GM10847 (cell line): ENCODE data around the gene GLRX5.

Source experiments
- POLR2A ChIP-seq: IDR thresholded peaks from 2 replicates; pipeline ENCODE4 v1.6.1; 2011; ENCODE audit not compliant: insufficient read length; ENCODE audit errors: extremely low read depth

Gene GLRX5

GRCh38 chr14:95536671-95537070 lies 1.8 kb downstream of the GLRX5 start:
- TF ChIP-seq POLR2A = no peak

GRCh38 chr14:95537298-95538089 lies 2.6 kb downstream of the GLRX5 start:
- TF ChIP-seq POLR2A = no peak

DNA sequence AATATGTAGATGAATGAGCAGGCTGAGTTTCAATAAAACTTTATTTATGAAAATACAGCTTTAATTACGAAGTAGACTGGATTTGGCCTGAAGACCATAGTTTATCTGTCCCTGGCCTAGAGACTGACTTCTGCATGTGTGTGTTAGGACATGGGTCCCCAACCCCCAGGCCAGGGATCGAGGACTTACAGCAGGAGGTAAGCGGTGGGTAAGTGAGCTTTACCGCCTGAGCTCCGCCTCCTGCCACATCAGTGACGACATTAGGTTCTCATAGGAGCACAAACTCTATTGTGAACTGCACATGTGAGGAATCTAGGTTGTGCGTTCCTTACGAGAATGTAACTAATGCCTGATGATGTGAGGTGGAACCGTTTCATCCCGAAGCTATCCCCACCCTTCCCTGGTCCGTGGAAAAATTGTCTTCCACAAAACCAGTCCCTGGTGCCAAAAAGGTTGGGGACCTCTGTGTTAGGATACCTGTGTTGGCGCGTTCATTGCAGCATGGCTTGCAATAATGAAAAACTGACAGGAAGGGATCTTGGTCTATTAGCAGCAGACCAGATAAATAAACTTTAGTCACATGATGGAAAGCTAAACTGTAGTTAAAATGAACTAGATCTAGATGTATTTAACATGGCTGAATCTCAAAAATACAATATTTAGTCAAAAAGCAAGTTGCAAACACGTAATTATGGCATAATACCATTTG lies 4.1 kb downstream of the GLRX5 start:
- no peak for TF ChIP-seq POLR2A

GRCh38 chr14:95540236-95540855 lies 5.5 kb downstream of the GLRX5 start:
- no peak for TF ChIP-seq POLR2A

DNA sequence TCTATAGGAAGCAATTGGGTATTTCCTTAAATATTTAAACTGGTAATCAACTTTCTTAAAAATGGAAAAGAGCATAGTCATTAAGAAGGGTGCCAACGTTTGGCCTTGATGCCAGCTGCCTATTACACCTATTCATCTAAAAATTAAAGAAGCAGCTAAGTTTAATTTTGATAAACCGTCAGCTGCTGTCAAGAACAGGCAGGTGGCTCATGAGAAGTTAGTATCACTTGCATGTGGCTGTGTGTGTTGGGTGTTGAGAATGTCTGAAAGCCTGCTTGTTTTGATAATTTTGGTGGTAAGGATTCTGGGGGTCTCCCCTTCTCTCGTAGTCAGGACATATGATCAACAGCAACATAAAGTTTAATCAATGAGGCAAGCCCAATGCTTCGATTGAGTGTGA lies 6.5 kb downstream of the GLRX5 start:
- TF ChIP-seq POLR2A = no peak

DNA sequence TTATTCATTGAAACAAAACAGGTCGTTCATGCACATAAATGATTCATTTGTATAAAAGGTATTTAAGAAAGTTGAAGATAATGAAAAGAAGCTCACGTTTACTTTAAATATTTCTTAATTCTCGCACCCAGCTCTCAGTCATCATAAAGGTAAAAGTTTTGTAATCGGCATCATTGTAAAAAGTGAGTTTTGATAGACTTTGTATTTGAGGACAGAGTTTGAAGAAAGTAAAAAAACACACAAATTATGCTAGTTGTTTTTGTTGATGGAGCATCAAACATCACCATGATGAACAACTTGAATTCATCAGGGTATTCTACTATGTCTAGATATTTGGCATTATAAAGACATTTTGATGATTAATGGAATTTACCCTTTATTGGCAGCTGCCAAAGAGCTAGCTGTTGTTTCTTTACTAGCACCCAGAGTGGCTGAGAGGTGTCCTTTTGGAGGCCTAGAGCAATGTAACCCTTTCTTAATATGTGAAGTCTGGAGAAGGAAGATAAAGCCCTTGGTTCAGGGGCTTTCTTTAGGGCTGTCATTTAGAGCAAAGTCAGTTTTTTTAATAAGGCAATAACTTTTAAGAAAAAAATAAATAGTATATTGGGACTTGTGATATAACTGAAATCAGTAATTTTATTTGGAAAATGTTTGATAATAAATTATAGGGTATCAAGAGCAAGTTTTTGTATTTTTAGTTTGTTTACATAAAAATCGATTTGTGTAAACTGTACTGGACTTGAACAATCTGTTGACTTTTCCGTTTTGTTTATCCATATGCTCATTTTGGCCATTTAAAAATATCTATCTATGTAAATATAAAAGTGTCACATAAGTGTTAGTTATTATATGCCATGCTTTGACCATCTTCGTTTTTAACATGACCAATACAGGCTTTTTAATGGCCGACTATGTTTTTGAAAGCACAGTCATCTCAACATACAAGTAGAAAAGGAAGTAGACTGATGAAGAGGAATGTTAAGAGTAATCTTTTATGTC lies 7.4 kb downstream of the GLRX5 start:
- TF ChIP-seq POLR2A = no peak

DNA sequence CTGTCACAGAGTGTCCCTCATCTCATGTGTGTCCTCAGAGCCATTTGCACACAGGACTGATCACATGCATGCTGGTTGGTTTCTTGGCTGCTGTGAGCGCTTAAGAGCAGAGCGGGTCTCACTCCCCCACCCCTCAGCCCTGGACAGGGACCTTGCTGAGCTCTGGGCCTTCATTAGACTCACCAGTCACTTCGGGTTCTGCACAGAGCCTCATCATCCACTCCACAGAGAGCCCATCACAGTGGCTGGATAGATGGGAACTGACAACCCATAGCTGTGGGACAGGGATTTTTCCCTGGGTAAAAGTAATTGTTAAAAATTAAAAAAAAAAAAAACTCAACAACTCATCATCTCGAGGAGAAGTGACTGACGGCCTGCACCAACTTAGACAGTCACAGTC lies 8.2 kb downstream of the GLRX5 start:
- TF ChIP-seq POLR2A = no peak

DNA sequence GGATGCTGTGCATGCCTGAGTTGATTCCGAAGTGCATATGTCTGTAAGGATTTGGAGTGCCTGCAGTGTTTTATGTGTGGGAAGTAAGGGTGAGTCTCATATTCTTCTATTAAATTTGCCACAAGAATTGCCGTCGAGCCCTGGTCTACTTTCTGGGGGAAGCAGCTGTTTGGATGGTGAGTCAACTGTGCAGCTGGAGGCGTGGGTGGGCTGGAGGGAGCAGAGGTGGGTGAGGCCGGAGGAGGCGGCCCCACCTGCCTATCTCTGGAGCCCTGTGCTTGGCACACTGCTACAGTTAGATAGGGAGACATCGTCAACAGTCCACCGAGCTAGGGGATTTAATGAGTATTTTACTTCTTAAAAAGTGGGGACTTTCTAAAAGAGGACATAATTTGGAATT lies 9.7 kb downstream of the GLRX5 start:
- no peak for TF ChIP-seq POLR2A

DNA sequence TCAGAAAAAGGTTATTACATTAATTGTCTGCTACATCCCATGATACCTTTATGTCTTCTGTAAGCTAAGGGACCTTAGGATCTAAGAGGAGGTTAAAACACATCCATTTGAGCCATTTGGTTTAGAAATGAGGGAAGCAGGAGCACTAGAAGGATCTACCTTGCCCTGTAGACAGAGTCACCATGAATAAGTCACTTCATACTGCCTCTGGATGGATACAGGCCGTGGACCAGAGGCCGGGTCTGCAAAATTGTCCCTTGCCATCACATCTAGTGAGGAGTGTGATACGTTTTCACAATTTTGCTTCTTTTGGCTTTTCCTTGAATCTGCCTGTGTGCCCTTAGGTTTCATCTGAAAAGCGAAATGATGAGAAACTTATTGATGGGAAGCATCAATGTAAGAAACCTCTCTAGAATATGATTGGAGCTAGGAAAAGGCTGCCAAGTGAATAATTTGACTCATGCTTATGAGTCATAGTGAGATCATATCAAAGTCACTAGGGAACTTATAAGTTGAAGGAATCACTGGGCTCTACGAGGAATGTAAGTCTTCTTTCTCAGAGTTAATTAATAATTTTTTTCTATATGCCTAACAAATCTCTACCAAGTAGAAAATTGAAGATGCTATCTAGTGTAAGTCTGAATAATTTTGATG lies 10.8 kb downstream of the GLRX5 start:
- TF ChIP-seq POLR2A = no peak

- no peak for TF ChIP-seq POLR2A
Measured at GRCh38 chr14:95547272-95547625, 12.4 kb downstream of the GLRX5 start.

DNA sequence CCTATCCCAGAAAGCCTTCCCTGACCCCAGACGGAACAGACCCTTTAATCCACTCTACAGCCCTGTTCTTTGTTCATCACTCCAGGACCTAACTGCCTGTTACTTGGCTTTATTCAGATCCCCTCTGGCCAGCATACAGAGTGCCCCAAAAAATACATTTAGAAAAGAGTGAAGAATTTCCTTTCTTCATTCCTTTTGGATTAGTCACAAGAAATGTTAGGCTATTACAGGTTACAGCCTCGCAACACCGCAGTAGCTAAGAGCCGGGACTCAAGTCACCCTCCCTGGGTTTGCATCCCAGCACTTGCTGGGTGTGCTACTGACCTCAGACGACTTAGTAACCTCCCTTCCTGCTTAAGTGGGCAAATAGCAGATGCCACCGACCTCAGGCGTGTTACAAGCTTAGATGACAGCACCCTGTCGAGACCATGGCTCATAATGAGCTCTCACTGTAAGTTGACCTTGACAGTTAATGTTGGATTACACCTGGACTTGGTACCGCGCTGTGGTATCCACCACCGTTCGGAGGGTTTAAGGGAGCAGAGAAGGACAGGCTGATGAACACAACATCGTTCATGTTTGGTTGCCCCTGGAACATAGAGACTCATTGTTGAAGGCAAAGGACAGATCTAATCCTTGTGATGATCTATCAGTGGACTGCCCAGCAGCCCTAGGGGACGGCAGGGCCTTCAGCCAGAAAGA lies 12.9 kb downstream of the GLRX5 start:
- TF ChIP-seq POLR2A = no peak

DNA sequence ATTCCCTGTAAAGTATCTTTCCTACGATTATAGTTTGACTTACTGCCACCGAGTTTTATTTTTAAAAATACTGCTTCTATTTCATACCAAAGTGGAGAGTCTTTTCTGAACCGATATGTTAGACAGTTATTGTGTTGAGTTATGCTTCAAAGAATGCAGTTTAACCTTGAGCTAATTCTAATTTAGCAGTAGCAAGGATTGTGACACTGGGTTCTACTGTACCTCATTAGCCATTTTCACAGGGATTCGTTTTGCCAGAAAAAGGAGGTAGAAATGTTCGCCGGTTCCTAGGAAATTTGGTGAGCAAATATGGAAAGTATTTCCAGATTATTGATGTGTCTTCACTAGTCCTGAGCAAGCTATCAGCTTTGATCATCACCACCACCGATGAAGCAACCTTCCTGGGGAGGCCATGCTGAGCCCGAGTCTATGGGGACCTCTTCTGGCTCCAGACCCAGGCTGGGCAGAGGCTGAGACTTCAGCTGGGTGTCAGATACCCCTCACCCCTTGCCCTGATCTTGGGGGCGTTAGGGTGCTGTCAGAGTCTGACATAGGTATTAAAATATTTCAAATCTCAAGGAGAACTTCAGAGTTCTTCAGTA lies 13.6 kb downstream of the GLRX5 start:
- no peak for TF ChIP-seq POLR2A

GRCh38 chr14:95549656-95550585 lies 15.1 kb downstream of the GLRX5 start:
- TF ChIP-seq POLR2A = no peak

DNA sequence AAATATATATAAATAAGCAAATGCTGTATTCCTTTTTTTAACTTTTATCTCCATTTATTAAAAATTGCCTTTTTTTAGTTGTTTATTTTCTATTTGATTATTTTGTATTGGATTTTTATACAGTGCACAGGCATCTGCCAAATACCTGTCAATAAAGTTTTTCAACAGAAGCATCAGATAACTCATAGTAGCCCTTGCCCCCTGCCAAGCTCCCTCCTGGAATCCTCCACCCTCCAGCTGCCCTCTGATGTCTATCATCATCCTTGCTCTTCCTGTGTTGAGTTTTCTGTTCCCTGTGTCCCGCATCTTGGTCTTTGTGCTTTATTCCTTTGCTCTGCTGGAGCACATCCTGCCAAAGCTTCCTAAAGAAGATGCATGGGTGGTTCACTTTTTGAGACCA lies 16.6 kb downstream of the GLRX5 start:
- no peak for TF ChIP-seq POLR2A
